ENCODE results near the gene GFOD1.
"Not testable (repeated sequence)": the region's sequence is repeated elsewhere in the genome, so short reads cannot be mapped to it uniquely, and the experiment has no call there.

GFOD1 gene

DNA sequence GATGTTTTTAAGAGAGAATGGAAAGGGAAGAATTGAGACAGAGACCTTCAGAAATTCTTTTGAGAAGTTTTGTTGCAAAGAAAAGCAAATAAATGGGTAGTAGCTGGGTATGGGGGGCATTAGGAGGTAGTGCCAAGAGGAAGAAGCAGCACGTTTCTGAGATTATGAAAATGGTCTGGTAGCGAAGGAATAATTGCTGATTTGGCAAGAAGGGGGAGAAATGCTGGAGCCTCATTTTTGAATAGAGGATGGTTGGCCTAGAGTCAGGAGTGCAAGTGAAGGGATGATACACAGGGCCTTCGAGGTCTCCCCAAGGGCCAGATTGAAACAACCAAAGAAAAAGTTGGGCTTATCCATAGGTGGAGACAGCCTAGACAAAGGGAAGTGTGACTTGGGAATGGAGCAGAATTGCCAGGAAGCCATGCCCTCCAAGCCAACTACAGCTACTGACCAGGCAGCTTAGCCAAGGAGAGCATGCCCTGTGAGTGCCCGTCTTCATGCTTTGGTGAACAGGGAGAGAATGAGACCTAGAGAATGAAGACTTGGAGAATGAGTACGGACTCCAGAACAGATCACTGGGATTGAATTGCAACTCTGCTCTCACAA lies 144.9 kb downstream of the GFOD1 start:
- Histone ChIP-seq H3K9ac (ENCODE audit: low read length) (no peak overlapping the region), H3K4me3 (ENCODE audit: low read length) (no peak overlapping the region), H3K27me3 (ENCODE audit: control insufficient read depth, insufficient read depth, low read length) (no peaks in the 10 kb centered on the region), H3K36me3 (ENCODE audit: control insufficient read depth, insufficient read depth, low read length) (no peaks in the 10 kb centered on the region), H3K27ac (ENCODE audit: low read depth, low read length) (no peak overlapping the region), H3K4me1 (ENCODE audit: control insufficient read depth, insufficient read depth, low read length) (no peaks in the 10 kb centered on the region)

DNA sequence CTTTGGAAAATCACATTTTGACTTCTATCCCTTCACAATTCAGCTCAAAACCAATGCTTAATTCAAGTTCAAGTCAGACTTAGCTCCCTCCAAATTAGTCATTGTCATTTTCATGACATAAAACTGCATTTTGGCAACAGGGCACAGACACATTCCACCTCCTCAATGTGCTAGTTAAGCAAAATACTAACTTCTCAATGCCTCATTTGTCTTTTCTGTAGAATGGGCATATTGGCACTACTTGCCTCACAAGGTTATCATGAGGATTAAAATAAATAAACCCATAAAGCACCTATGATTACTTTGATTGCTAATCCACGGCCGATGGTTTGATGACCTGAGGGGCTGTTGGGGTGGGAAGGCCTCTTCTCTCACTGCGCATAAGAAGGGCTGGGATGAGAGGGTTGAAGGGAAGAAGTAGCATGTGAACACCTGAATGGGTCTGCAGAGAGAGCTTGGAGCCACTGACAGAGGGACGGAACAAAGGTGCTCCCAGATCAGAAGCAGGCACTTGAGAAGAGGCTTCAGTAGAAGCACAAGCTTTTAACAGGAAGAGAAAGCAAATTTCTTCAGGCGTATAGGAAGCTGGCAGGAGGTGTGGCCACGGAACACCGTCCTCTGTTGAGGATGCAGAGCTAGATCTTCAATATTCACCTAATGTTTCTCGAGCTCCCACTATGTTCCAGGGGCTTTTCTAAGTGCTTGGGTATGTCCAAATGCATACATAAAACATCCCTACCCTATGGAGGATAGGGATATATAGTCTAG lies 147.4 kb downstream of the GFOD1 start:
- Histone ChIP-seq H3K27ac (ENCODE audit: low read depth, low read length) (no peak overlapping the region), H3K27me3 (ENCODE audit: control insufficient read depth, insufficient read depth, low read length) (no peaks in the 10 kb centered on the region), H3K4me3 (ENCODE audit: low read length) (no peak overlapping the region), H3K4me1 (ENCODE audit: control insufficient read depth, insufficient read depth, low read length) (no peaks in the 10 kb centered on the region), H3K9ac (ENCODE audit: low read length) (no peak overlapping the region), H3K36me3 (ENCODE audit: control insufficient read depth, insufficient read depth, low read length) (no peaks in the 10 kb centered on the region)

DNA sequence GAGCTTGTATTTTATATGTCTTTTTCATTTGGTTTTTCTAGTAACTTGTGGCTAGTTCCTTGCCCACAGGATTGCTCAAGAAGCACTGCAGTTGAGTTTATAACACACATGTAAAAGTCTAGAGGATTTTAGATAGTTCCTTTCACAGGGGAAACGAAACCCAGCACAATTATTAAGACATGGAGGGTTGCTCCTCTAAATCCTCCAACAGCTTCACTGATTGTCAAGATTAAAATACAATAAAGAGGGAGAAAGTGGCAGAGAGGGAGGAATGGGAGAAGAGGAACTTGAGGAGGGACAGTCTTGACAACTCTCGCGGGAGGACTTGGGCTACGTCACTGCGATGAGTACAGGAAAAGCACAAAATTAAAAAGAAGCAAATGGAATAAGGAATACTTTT lies 149.4 kb downstream of the GFOD1 start:
- H3K4me3 ChIP-seq (ENCODE audit: low read length) = no peak overlapping the region
- H3K9ac ChIP-seq (ENCODE audit: low read length) = no peak overlapping the region
- H3K36me3 ChIP-seq (ENCODE audit: control insufficient read depth, insufficient read depth, low read length) = no peaks in the 10 kb centered on the region
- H3K4me1 ChIP-seq (ENCODE audit: control insufficient read depth, insufficient read depth, low read length) = no peaks in the 10 kb centered on the region
- H3K27ac ChIP-seq (ENCODE audit: low read depth, low read length) = no peak overlapping the region
- H3K27me3 ChIP-seq (ENCODE audit: control insufficient read depth, insufficient read depth, low read length) = no peaks in the 10 kb centered on the region

DNA sequence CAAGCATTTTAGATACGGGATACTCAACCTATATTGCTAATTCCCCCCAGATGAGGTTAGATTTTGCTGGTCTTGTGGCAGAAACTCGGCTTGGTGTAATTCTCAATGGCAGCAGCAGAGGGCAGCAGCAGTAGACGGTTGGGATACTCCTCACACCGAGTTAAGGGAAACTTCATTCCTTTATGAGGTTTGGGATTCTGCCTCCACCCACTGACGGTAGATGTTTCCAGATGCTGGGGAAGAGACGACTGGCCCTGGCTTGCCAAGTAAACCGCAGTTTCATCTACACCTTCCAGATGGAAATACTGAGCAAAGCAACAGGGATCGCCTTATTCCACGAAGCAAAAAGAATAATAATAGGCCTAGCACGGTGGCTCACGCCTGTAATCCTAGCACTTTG lies 150.8 kb downstream of the GFOD1 start:
- Histone ChIP-seq H3K4me3 (ENCODE audit: low read length) (no peak overlapping the region), H3K36me3 (ENCODE audit: control insufficient read depth, insufficient read depth, low read length) (no peaks in the 10 kb centered on the region), H3K4me1 (ENCODE audit: control insufficient read depth, insufficient read depth, low read length) (no peaks in the 10 kb centered on the region), H3K27me3 (ENCODE audit: control insufficient read depth, insufficient read depth, low read length) (no peaks in the 10 kb centered on the region), H3K27ac (ENCODE audit: low read depth, low read length) (no peak overlapping the region), H3K9ac (ENCODE audit: low read length) (no peak overlapping the region)

DNA sequence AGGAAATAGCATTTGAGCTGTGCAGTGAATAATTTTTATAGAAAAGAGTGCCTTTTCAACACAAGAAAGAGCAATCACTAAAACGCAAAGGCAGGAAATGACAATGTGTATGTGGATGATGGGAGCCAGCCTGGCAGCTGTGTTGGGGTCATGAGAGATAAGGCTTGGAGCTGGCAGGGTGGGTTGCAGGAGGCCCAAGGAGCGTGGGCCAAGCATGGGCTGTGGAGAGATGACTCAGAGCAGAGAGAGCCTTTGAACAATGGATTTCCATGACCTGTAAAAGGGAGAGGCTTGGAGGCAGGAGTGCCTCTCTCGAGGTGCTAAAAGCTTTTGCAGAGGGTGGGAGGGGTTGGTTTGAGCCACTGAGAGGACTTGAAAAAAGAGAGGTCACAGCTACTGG lies 152.4 kb downstream of the GFOD1 start:
- H3K4me1 ChIP-seq (ENCODE audit: control insufficient read depth, insufficient read depth, low read length) = no peaks in the 10 kb centered on the region
- no peak overlapping the region for H3K4me3 ChIP-seq (ENCODE audit: low read length)
- H3K36me3 ChIP-seq (ENCODE audit: control insufficient read depth, insufficient read depth, low read length) = no peaks in the 10 kb centered on the region
- no peaks in the 10 kb centered on the region for H3K27me3 ChIP-seq (ENCODE audit: control insufficient read depth, insufficient read depth, low read length)
- H3K9ac ChIP-seq (ENCODE audit: low read length) = no peak overlapping the region
- H3K27ac ChIP-seq (ENCODE audit: low read depth, low read length) = no peak overlapping the region

DNA sequence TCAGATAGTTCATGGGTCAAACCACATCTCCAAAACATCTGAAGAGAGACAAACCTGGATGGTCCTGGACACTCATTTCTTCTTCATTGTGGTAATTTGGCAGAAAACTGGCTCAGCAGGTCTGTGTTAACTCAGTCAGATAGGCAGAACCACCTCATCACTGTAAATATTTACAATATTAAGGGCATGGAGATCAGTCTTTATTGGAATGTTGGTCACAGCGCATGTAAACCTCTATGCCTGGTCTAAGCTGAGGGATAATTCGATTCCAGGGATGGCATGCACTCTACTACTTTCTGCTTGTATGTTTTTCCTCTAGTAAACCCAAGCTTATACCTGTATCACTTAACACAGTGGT lies 155.1 kb downstream of the GFOD1 start:
- Histone ChIP-seq H3K4me1 (ENCODE audit: control insufficient read depth, insufficient read depth, low read length) (peaks cover 5% of the 10 kb centered on the region), H3K36me3 (ENCODE audit: control insufficient read depth, insufficient read depth, low read length) (no peaks in the 10 kb centered on the region), H3K27me3 (ENCODE audit: control insufficient read depth, insufficient read depth, low read length) (no peaks in the 10 kb centered on the region), H3K27ac (ENCODE audit: low read depth, low read length) (no peak overlapping the region), H3K4me3 (ENCODE audit: low read length) (no peak overlapping the region), H3K9ac (ENCODE audit: low read length) (no peak overlapping the region)

DNA sequence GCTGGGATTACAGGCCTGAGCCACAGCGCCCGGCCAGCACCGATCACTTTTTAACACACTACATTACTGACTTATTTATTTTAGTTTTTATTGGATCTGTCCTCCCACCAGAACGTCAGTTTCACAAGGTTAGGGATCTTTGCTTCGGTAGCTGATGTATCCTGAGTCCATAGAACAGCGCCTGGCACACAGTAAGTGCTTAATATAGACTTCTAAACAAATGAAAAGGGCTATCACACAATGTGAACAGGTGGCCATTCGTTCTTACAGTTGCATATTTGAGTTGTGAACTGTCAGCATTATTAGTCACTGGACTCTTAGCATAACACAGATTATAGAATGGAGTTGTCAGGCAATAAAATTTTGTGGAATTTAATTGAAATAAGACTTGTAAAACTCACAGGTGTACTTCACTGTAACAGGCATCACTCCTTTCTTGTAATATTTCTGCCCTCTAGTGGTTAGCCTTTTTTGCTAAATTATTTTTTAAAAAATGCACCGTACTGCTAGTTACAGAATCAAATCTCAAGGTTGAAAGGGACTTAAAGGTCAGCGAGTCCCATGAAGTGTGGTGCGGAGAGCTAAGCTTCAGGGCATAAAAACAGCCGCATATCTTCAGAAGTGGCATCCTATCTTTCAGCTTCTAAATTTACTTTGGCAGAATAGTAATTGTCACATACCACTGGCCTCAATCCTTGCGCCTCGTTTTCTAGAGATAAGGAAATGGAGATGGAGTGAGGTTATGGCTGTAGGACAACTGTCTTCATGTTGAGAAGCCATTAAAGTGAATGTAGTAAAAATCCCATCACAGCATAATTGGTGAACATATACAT lies 155.7 kb downstream of the GFOD1 start:
- Histone ChIP-seq H3K27me3 (ENCODE audit: control insufficient read depth, insufficient read depth, low read length) (no peaks in the 10 kb centered on the region), H3K9ac (ENCODE audit: low read length) (no peak overlapping the region), H3K4me1 (ENCODE audit: control insufficient read depth, insufficient read depth, low read length) (peaks cover 5% of the 10 kb centered on the region), H3K27ac (ENCODE audit: low read depth, low read length) (no peak overlapping the region), H3K4me3 (ENCODE audit: low read length) (no peak overlapping the region), H3K36me3 (ENCODE audit: control insufficient read depth, insufficient read depth, low read length) (no peaks in the 10 kb centered on the region)

DNA sequence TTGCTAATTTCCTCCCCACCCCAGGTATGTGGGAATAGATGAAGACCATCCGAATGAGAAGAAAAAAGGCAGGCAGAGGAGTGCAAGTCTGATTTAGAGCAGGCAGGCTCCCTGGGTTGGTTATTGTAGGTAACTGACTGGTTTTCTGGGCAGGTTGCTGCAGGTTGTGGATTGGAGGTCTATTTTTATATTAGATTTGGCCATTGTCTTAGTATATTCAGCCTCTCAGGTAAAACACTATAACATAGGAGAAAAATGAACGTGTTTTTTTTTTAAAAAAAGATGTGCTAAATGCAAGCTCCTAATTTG lies 158.6 kb downstream of the GFOD1 start:
- Histone ChIP-seq H3K9ac (ENCODE audit: low read length) (peak overlapping the region; percentile 66), H3K36me3 (ENCODE audit: control insufficient read depth, insufficient read depth, low read length) (no peaks in the 10 kb centered on the region), H3K27ac (ENCODE audit: low read depth, low read length) (peak overlapping the region; percentile 86), H3K27me3 (ENCODE audit: control insufficient read depth, insufficient read depth, low read length) (no peaks in the 10 kb centered on the region), H3K4me1 (ENCODE audit: control insufficient read depth, insufficient read depth, low read length) (peaks cover 5% of the 10 kb centered on the region), H3K4me3 (ENCODE audit: low read length) (peak overlapping the region; percentile 80)

DNA sequence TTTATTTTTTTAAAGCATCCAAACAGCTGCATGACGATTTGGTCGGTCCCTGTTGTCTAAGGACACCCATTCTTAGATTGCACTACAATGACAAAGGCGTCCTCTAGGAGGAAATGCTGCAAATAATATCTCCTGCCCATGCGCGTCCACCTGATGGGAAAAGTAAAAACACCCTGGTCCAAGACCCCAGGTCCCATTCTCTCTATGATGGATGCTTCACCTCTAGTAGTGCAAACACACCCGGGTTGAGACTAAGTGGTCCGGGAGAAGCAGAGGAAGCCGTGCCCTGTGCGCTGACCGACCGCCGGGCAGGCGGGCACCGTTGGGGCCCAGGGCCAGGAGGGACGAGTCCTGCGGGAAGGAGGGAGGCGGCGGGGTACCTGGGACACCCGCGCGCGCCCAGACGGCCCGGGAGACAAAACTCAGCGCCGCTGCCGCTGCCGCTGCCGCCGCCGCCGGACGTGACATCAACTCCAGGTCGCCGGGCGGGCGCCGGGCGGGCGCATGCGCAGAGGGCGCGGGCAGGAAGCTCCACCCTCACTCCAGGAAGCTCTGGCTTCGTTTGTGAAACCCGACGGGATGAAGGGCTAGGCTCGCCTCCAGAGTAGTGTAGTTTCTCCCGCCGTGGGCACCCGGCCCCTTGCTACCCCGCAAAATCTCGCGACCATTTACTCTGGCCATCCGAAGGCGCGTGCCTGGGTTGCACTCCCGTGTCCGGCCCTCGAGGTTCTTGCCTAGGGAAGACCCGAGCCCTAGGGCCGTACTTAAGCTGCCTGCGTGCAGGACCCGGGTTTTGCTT lies 159.1 kb downstream of the GFOD1 start, which contains the start of gene TBC1D7:
TSS of gene TBC1D7 (minus strand) at position 462 of the 799 bp plus-strand sequence. CDS start 1,639 bp downstream, outside the sequence.
- Histone ChIP-seq H3K27me3 (ENCODE audit: control insufficient read depth, insufficient read depth, low read length) (no peaks in the 10 kb centered on the region), H3K27ac (ENCODE audit: low read depth, low read length) (peak within 1 kb of the TSS; percentile 86), H3K4me1 (ENCODE audit: control insufficient read depth, insufficient read depth, low read length) (peaks cover 5% of the 10 kb centered on the region), H3K4me3 (ENCODE audit: low read length) (peak within 1 kb of the TSS; percentile 97), H3K36me3 (ENCODE audit: control insufficient read depth, insufficient read depth, low read length) (no peaks in the 10 kb centered on the region), H3K9ac (ENCODE audit: low read length) (peak within 1 kb of the TSS; percentile 96)

DNA sequence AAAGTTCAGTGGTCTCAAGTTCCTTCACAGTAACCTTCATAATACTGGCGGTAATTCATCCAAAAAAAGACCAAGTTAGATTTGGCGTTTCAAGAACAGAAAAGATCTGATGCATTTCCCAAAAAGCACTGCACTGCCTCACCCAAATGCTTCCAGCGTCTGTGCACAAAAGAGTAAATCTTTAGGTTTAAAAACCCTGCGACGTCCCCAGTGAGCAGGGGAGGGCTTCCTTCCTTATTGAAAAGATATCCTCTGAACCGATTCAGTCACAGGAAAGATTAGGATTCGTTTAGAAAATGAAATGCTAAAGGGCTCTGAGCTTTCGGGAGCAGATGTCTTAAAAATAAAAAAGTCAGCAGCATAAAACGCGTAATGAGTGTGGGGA lies 159.7 kb downstream of the GFOD1 start:
- H3K27ac ChIP-seq (ENCODE audit: low read depth, low read length) = peak overlapping the region; percentile 86
- no peaks in the 10 kb centered on the region for H3K36me3 ChIP-seq (ENCODE audit: control insufficient read depth, insufficient read depth, low read length)
- H3K4me1 ChIP-seq (ENCODE audit: control insufficient read depth, insufficient read depth, low read length) = peaks cover 5% of the 10 kb centered on the region
- no peaks in the 10 kb centered on the region for H3K27me3 ChIP-seq (ENCODE audit: control insufficient read depth, insufficient read depth, low read length)
- peak overlapping the region; percentile 97 for H3K4me3 ChIP-seq (ENCODE audit: low read length)
- peak overlapping the region; percentile 96 for H3K9ac ChIP-seq (ENCODE audit: low read length)

DNA sequence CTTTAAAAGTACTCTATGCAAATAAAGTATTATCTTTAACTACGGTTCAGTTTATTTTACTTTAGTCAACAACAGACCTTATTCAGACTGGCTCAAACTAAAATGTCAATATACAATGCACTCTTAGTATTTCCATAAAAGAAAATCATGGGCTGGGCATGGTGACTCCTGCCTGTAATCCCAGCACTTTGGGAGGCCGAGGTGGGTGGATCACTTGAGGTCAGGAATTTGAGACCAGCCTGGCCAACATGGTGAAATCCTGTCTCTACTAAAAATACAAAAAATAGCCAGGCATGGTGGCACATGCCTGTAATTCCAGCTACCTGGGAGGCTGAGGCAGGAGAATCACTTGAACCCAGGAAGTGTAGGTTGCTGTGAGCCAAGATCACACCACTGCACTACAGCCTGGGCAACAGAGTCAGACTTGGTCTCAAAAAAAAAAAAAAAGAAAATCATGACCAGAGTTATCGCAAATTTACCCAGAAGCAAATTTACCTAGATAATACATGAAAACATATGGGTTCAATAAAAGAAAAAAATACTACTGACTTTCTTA lies 161.3 kb downstream of the GFOD1 start:
- H3K4me3 ChIP-seq (ENCODE audit: low read length); H3K27me3 ChIP-seq (ENCODE audit: control insufficient read depth, insufficient read depth, low read length); H3K36me3 ChIP-seq (ENCODE audit: control insufficient read depth, insufficient read depth, low read length); H3K4me1 ChIP-seq (ENCODE audit: control insufficient read depth, insufficient read depth, low read length); H3K27ac ChIP-seq (ENCODE audit: low read depth, low read length); H3K9ac ChIP-seq (ENCODE audit: low read length): not testable (repeated sequence)

All from rectal smooth muscle tissue (tissue), 1 donor.